ENCODE measurements around the gene LGALS12.

LGALS12 gene

DNA sequence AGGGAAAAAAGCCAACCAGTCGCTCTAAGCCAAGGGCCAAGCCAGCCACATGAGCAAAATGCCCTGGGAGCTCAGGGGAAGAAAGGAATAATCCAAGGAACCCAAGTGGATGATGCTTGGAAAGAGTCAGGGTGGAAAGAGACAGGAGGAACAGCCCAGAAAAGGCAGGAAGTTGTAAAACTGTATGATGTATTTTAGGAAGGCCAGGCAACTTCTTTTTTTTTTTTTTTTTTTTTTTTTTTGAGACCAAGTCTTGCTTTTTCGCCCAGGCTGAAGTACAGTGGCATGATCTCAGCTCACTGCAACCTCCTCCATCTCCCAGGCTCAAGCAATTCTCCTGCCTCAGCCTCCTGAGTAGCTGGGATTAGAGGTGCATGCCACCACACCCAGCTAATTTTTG is 1.6 kb downstream of the LGALS12 start:
- Histone ChIP-seq H3K4me1 (ENCODE audit: insufficient read depth, low read length) (peaks cover 11% of the 10 kb centered on the region), H3K27ac (ENCODE audit: low read depth, low read length) (no peak overlapping the region), H3K4me3 (ENCODE audit: low read depth in 1 of 2, low read length in 2 of 2) (no peak overlapping the region), H3K9ac (ENCODE audit: low read length) (no peak overlapping the region), H3K36me3 (ENCODE audit: insufficient read depth, low read length) (no peaks in the 10 kb centered on the region), H3K9me3 (ENCODE audit: low read length) (no peaks in the 10 kb centered on the region), H3K27me3 (ENCODE audit: control insufficient read depth in 1 of 2, insufficient read depth in 2 of 2, low read length in 2 of 2) (no peaks in the 10 kb centered on the region)

DNA sequence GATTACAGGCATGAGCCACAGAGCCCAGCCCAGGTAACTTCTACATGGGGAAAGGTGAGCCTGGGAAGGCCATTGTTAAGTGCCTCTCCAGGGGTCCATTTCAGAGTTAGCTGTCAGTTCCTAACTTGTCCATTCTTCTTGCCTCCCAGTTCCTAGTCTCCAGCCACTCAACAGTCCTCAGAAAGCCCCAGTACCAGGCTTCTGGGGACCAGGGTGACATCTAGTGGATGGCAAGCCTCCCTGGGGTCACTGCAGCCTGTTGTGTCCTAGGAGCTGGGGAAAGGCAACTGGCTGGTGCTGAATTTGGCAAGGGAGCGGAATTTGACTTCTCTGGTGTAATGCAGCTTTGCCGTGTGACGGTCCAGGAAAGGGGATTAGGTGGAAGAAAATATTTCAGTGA is 2.1 kb downstream of the LGALS12 start:
- Histone ChIP-seq H3K4me1 (ENCODE audit: insufficient read depth, low read length) (peaks cover 11% of the 10 kb centered on the region), H3K4me3 (ENCODE audit: low read depth in 1 of 2, low read length in 2 of 2) (no peak overlapping the region), H3K27me3 (ENCODE audit: control insufficient read depth in 1 of 2, insufficient read depth in 2 of 2, low read length in 2 of 2) (no peaks in the 10 kb centered on the region), H3K9ac (ENCODE audit: low read length) (no peak overlapping the region), H3K27ac (ENCODE audit: low read depth, low read length) (no peak overlapping the region), H3K9me3 (ENCODE audit: low read length) (no peaks in the 10 kb centered on the region), H3K36me3 (ENCODE audit: insufficient read depth, low read length) (no peaks in the 10 kb centered on the region)

DNA sequence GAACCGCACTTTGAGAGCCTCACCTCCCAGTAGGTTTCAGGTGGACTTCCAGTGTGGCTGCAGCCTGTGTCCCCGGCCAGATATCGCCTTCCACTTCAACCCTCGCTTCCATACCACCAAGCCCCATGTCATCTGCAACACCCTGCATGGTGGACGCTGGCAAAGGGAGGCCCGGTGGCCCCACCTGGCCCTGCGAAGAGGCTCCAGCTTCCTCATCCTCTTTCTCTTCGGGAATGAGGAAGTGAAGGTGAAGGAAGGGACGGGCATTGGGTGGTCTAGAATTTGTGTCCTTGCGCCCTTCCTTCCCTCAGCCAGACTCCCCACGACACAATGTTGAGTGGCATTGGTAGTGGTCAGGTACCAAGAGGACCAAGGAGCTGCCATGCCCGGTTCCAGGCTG is 2.9 kb downstream of the LGALS12 start:
- Histone ChIP-seq H3K27ac (ENCODE audit: low read depth, low read length) (no peak overlapping the region), H3K4me1 (ENCODE audit: insufficient read depth, low read length) (peaks cover 11% of the 10 kb centered on the region), H3K36me3 (ENCODE audit: insufficient read depth, low read length) (no peaks in the 10 kb centered on the region), H3K27me3 (ENCODE audit: control insufficient read depth in 1 of 2, insufficient read depth in 2 of 2, low read length in 2 of 2) (no peaks in the 10 kb centered on the region), H3K9ac (ENCODE audit: low read length) (no peak overlapping the region), H3K9me3 (ENCODE audit: low read length) (no peaks in the 10 kb centered on the region), H3K4me3 (ENCODE audit: low read depth in 1 of 2, low read length in 2 of 2) (no peak overlapping the region)

DNA sequence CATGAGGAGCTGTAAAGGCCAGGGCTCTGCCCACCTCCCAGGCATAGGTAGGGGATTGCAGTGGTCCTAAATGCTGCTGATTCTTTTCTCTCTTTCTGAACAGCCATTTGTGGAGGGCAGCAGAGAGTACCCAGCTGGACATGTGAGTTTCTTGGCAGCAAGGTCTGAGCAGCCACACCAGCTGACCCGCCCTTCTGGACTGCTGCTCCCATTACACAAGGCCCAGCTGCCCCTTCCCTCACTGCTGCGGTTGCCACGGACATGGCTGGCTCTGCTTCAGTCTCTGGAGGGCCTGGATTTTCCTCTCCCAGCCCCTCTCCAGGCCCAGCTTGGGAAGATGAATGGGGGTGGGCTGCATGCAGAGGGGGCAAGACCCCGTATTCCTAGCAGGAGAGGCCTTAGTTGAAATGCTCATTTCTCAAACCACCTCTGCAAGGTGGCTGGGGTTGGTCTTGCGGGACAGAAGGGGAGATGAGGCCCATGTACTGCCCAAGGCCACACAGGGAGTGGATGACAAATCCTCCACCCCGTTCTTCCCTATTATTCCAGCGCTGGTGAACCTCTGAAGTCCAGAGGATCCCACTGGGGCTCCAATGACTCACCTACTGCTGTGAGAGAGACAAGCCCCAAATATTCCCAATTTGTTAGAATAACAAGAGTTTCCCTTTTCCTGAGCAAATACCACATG is 4.6 kb downstream of the LGALS12 start:
- Histone ChIP-seq H3K36me3 (ENCODE audit: insufficient read depth, low read length) (no peaks in the 10 kb centered on the region), H3K27me3 (ENCODE audit: control insufficient read depth in 1 of 2, insufficient read depth in 2 of 2, low read length in 2 of 2) (no peaks in the 10 kb centered on the region), H3K27ac (ENCODE audit: low read depth, low read length) (no peak overlapping the region), H3K4me3 (ENCODE audit: low read depth in 1 of 2, low read length in 2 of 2) (no peak overlapping the region), H3K4me1 (ENCODE audit: insufficient read depth, low read length) (peaks cover 4% of the 10 kb centered on the region), H3K9me3 (ENCODE audit: low read length) (no peaks in the 10 kb centered on the region), H3K9ac (ENCODE audit: low read length) (no peak overlapping the region)

DNA sequence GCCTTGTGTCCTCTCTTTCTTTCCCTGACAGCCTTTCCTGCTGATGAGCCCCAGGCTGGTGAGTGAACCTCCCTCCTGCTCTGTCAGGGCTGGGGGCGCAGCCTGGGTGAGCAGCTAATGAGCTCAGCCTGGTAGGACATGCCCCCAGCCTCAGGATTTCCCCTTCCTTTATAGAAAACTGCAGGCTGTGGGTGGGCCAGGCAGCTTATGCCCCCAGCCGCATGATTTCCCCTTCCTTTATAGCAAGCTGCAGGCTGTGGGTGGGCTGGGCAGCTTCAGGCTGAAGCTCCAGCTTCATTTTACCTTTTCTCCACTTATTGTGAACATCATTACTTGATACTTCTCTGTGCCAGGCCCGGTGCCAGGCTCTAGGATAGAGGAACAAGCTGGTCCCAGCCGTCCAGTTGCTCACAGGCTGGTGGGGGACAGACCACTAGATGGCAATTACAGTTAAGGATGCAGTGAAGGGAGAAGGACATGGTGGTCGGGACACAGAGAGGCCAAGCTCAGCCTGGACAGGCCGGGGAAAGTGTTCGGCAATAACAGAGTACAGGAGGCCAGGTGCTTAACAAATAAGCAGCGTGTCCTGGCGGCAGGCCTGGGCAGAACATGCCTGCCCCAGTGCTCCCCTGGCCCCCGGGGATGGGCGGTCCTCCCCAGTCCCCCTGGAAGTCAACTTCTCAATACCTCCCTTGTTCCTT is 5.3 kb downstream of the LGALS12 start:
- H3K27ac ChIP-seq (ENCODE audit: low read depth, low read length): no peak overlapping the region
- no peak overlapping the region for H3K4me3 ChIP-seq (ENCODE audit: low read depth in 1 of 2, low read length in 2 of 2)
- H3K9ac ChIP-seq (ENCODE audit: low read length): no peak overlapping the region
- no peaks in the 10 kb centered on the region for H3K4me1 ChIP-seq (ENCODE audit: insufficient read depth, low read length)
- H3K27me3 ChIP-seq (ENCODE audit: control insufficient read depth in 1 of 2, insufficient read depth in 2 of 2, low read length in 2 of 2): no peaks in the 10 kb centered on the region
- H3K9me3 ChIP-seq (ENCODE audit: low read length): no peaks in the 10 kb centered on the region
- no peaks in the 10 kb centered on the region for H3K36me3 ChIP-seq (ENCODE audit: insufficient read depth, low read length)

DNA sequence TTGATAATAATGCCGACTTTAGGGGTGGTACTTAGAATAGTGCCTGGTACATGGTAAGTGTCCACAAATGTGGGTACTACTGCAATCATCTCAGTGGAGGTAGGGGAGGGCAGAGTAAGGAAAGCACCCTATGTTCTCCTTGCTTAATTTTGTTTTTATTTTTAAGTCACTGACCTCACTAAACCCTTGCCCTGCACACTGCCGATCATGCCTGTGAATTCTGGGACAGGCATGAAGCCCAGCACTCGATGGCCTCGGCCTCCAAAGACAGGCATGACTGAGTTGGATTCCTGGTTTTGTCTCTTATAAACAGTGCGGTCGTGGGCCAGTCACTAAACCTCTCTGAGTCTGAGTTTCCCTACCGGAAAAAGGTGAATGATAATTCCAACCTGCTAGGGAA is 6.9 kb downstream of the LGALS12 start:
- H3K27me3 ChIP-seq (ENCODE audit: control insufficient read depth in 1 of 2, insufficient read depth in 2 of 2, low read length in 2 of 2): no peaks in the 10 kb centered on the region
- H3K4me3 ChIP-seq (ENCODE audit: low read depth in 1 of 2, low read length in 2 of 2): no peak overlapping the region
- no peaks in the 10 kb centered on the region for H3K9me3 ChIP-seq (ENCODE audit: low read length)
- no peak overlapping the region for H3K9ac ChIP-seq (ENCODE audit: low read length)
- no peak overlapping the region for H3K27ac ChIP-seq (ENCODE audit: low read depth, low read length)
- no peaks in the 10 kb centered on the region for H3K36me3 ChIP-seq (ENCODE audit: insufficient read depth, low read length)
- H3K4me1 ChIP-seq (ENCODE audit: insufficient read depth, low read length): no peaks in the 10 kb centered on the region

DNA sequence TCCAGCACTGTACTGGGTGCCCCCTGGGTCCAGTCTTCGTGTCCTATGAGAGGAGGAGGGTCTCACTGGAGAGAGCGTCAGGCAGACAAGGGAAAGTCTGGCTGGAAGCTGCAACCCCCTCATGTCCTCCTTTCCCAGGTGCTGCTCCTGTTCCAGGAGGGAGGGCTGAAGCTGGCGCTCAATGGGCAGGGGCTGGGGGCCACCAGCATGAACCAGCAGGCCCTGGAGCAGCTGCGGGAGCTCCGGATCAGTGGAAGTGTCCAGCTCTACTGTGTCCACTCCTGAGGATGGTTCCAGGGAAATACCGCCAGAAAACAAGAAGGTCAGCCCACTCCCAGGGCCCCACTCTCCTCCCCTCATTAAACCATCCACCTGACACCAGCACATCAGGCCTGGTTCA is 10.2 kb downstream of the LGALS12 start:
- no peaks in the 10 kb centered on the region for H3K9me3 ChIP-seq (ENCODE audit: low read length)
- no peaks in the 10 kb centered on the region for H3K27me3 ChIP-seq (ENCODE audit: control insufficient read depth in 1 of 2, insufficient read depth in 2 of 2, low read length in 2 of 2)
- no peaks in the 10 kb centered on the region for H3K36me3 ChIP-seq (ENCODE audit: insufficient read depth, low read length)
- no peak overlapping the region for H3K9ac ChIP-seq (ENCODE audit: low read length)
- no peaks in the 10 kb centered on the region for H3K4me1 ChIP-seq (ENCODE audit: insufficient read depth, low read length)
- no peak overlapping the region for H3K27ac ChIP-seq (ENCODE audit: low read depth, low read length)
- no peak overlapping the region for H3K4me3 ChIP-seq (ENCODE audit: low read depth in 1 of 2, low read length in 2 of 2)

DNA sequence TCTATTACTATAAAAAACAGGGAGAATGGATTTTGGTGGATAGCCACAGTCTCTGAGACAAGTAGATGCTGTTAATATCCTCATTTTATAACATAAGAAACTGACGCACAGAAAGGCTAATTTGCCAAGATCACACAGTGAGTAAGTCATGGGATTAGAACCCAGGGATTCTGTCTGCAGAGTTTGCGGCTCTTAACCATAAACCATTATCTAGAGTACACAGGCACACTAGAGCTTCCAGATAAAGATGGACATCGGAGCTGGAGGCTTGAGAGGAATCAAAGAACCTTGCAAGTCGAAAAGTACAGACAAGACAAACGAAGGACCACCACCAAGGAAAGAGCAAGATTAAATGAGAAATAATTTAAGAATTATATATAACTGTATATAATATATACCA is 11.3 kb downstream of the LGALS12 start:
- Histone ChIP-seq H3K36me3 (ENCODE audit: insufficient read depth, low read length) (no peaks in the 10 kb centered on the region), H3K4me3 (ENCODE audit: low read depth in 1 of 2, low read length in 2 of 2) (no peak overlapping the region), H3K9ac (ENCODE audit: low read length) (no peak overlapping the region), H3K9me3 (ENCODE audit: low read length) (no peaks in the 10 kb centered on the region), H3K27me3 (ENCODE audit: control insufficient read depth in 1 of 2, insufficient read depth in 2 of 2, low read length in 2 of 2) (no peaks in the 10 kb centered on the region), H3K4me1 (ENCODE audit: insufficient read depth, low read length) (no peaks in the 10 kb centered on the region), H3K27ac (ENCODE audit: low read depth, low read length) (no peak overlapping the region)

DNA sequence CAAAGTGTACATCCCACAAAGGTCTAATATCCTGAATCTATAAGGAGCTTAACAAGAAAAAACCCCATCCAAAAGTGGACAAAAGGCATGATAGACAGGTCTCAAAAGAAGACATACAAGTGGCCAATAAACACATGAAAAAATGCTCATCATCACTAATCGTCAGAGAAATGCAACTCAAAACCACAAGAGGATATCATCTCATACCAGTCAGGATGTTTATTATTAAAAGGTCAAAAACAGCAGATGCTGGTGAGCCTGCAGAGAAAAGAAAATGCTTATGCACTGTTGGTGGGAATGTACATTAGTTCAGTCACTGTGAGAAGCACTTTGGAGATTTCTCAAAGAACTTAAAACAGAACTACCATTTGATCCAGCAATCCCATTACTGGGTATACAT is 12.7 kb downstream of the LGALS12 start:
- Histone ChIP-seq H3K27ac (ENCODE audit: low read depth, low read length) (no peak overlapping the region), H3K4me3 (ENCODE audit: low read depth in 1 of 2, low read length in 2 of 2) (no peak overlapping the region), H3K27me3 (ENCODE audit: control insufficient read depth in 1 of 2, insufficient read depth in 2 of 2, low read length in 2 of 2) (no peaks in the 10 kb centered on the region), H3K36me3 (ENCODE audit: insufficient read depth, low read length) (no peaks in the 10 kb centered on the region), H3K4me1 (ENCODE audit: insufficient read depth, low read length) (no peaks in the 10 kb centered on the region), H3K9me3 (ENCODE audit: low read length) (no peaks in the 10 kb centered on the region), H3K9ac (ENCODE audit: low read length) (no peak overlapping the region)

DNA sequence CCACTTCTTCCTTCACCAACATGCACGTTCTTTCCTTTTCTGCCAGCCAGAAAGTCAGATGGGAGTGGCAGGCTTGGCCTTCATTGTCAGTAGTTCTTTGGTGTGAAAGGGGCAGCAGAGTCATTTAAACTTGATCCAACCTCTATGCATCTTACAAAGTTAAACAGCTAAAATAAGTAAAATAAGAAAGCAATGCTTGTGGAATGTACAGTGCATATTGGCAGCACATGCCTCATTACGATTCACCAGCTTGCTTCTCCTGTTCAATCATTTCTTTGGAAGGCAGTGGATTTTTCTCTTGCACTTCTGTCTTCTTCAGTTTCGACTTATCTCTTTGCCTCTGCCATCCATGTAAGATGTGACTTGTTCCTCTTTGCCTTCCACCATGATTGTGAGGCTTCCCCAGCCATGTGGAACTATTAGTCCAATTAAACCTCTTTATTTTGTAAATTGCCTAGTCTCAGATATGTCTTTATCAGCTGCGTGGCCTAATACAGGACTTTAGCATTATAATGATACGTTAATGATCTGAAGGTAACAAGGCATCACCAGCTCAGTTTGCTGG is 14.8 kb downstream of the LGALS12 start:
- Histone ChIP-seq H3K4me1 (ENCODE audit: insufficient read depth, low read length) (no peaks in the 10 kb centered on the region), H3K27ac (ENCODE audit: low read depth, low read length) (no peak overlapping the region), H3K9ac (ENCODE audit: low read length) (no peak overlapping the region), H3K4me3 (ENCODE audit: low read depth in 1 of 2, low read length in 2 of 2) (no peak overlapping the region), H3K9me3 (ENCODE audit: low read length) (no peaks in the 10 kb centered on the region), H3K36me3 (ENCODE audit: insufficient read depth, low read length) (no peaks in the 10 kb centered on the region), H3K27me3 (ENCODE audit: control insufficient read depth in 1 of 2, insufficient read depth in 2 of 2, low read length in 2 of 2) (no peaks in the 10 kb centered on the region)

DNA sequence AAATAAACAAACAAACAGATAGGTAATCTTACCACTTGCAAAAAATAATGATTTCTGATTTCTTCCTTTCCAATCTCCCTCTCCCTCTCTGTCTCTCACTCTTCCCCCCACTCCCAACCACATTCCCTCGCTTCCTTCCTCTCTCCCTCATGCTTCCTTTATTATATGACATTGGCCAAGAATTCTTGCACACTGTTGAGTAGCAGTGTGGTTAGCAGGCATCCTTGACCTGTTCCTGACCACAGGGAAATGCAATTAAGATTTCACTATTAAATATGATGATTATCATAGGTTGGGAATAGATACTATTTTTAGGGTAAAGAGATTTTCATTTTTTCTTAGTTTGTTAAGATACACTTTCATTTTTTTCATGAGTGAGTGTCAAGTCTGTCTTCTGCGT is 16.0 kb downstream of the LGALS12 start:
- Histone ChIP-seq H3K36me3 (ENCODE audit: insufficient read depth, low read length) (no peaks in the 10 kb centered on the region), H3K27ac (ENCODE audit: low read depth, low read length) (no peak overlapping the region), H3K27me3 (ENCODE audit: control insufficient read depth in 1 of 2, insufficient read depth in 2 of 2, low read length in 2 of 2) (no peaks in the 10 kb centered on the region), H3K4me3 (ENCODE audit: low read depth in 1 of 2, low read length in 2 of 2) (no peak overlapping the region), H3K4me1 (ENCODE audit: insufficient read depth, low read length) (no peaks in the 10 kb centered on the region), H3K9me3 (ENCODE audit: low read length) (no peaks in the 10 kb centered on the region), H3K9ac (ENCODE audit: low read length) (no peak overlapping the region)

DNA sequence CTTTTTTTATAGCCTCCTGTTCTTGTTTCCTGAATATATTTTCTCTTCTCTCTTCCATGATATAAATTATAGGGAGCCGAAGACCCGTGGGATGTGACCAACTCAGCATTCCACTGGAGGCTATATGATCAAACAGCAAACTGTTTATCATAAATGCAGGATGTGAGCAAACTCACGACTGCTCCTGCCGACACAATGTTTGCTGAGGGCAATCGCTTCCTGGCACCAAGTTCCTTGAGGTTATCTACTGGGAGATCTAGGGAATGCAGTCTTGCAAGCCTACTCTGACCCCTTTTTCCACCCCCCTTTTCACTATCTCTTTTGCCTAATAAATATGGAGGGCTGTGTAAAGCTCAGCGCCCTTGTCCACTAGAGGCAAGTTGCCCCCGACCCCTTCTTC is 17.3 kb downstream of the LGALS12 start:
- no peak overlapping the region for H3K4me3 ChIP-seq (ENCODE audit: low read depth in 1 of 2, low read length in 2 of 2)
- no peak overlapping the region for H3K9ac ChIP-seq (ENCODE audit: low read length)
- H3K27ac ChIP-seq (ENCODE audit: low read depth, low read length): no peak overlapping the region
- H3K9me3 ChIP-seq (ENCODE audit: low read length): no peaks in the 10 kb centered on the region
- H3K27me3 ChIP-seq (ENCODE audit: control insufficient read depth in 1 of 2, insufficient read depth in 2 of 2, low read length in 2 of 2): no peaks in the 10 kb centered on the region
- H3K4me1 ChIP-seq (ENCODE audit: insufficient read depth, low read length): no peaks in the 10 kb centered on the region
- no peaks in the 10 kb centered on the region for H3K36me3 ChIP-seq (ENCODE audit: insufficient read depth, low read length)

Measured in muscle layer of colon (tissue), 2 donors.